ENCODE data around the gene FAM110A. TPM values are rescaled to one million over a fixed set of nuclear protein-coding genes. Genes with fewer than 3 reads are reported as not detected.
"Not testable (repeated sequence)": the region's sequence is repeated elsewhere in the genome, so short reads cannot be mapped to it uniquely, and the experiment has no call there.

The FAM110A gene
- total and polyA plus RNA-seq, 4 donors = 2.9 to 16.2 (median 10.0) TPM

- not testable (repeated sequence) for H3K27ac ChIP-seq (ENCODE audit: low read depth, low read length); H3K9me3 ChIP-seq (ENCODE audit: control insufficient read depth, insufficient read depth, low read length); H3K27me3 ChIP-seq (ENCODE audit: control insufficient read depth, insufficient read depth, low read length); DNase-seq (ENCODE audit: low read depth in 4 of 6, low spot score in 6 of 6); H3K36me3 ChIP-seq (ENCODE audit: control insufficient read depth, insufficient read depth, low read length); H3K4me1 ChIP-seq (ENCODE audit: control insufficient read depth, insufficient read depth, low read length); H3K4me3 ChIP-seq (ENCODE audit: low read depth, low read length)
- 92% methylated on average over 6 of the region's 13 CpGs for WGBS (ENCODE audit: insufficient coverage)
These were observed 21.6 kb upstream of the FAM110A start for GRCh38 chr20:811776-812434.

GRCh38 chr20:812435-812814, 21.1 kb upstream of the FAM110A start:
- no CpG with 5 or more reads among the region's 2 CpGs for WGBS (ENCODE audit: insufficient coverage)

GRCh38 chr20:813390-813789, 20.1 kb upstream of the FAM110A start:
- Histone ChIP-seq H3K4me3 (ENCODE audit: low read depth, low read length) (no peak overlapping the region), H3K27me3 (ENCODE audit: control insufficient read depth, insufficient read depth, low read length) (no peaks in the 10 kb centered on the region), H3K4me1 (ENCODE audit: control insufficient read depth, insufficient read depth, low read length) (no peaks in the 10 kb centered on the region), H3K36me3 (ENCODE audit: control insufficient read depth, insufficient read depth, low read length) (no peaks in the 10 kb centered on the region), H3K9me3 (ENCODE audit: control insufficient read depth, insufficient read depth, low read length) (no peaks in the 10 kb centered on the region), H3K27ac (ENCODE audit: low read depth, low read length) (no peak overlapping the region)
- WGBS (ENCODE audit: insufficient coverage) = 60% methylated on average over 3 of the region's 8 CpGs
- no peak for DNase-seq (ENCODE audit: low read depth in 4 of 6, low spot score in 6 of 6)

More at GRCh38 chr20:812435-812814, 21.1 kb upstream of the FAM110A start:
- not testable (repeated sequence) for H3K27me3 ChIP-seq (ENCODE audit: control insufficient read depth, insufficient read depth, low read length); H3K4me1 ChIP-seq (ENCODE audit: control insufficient read depth, insufficient read depth, low read length); DNase-seq (ENCODE audit: low read depth in 4 of 6, low spot score in 6 of 6); H3K27ac ChIP-seq (ENCODE audit: low read depth, low read length); H3K36me3 ChIP-seq (ENCODE audit: control insufficient read depth, insufficient read depth, low read length); H3K4me3 ChIP-seq (ENCODE audit: low read depth, low read length); H3K9me3 ChIP-seq (ENCODE audit: control insufficient read depth, insufficient read depth, low read length)

- H3K27ac ChIP-seq (ENCODE audit: low read depth, low read length) = no peak overlapping the region
- no peaks in the 10 kb centered on the region for H3K36me3 ChIP-seq (ENCODE audit: control insufficient read depth, insufficient read depth, low read length)
- 94% methylated on average over 10 of the region's 10 CpGs for WGBS (ENCODE audit: insufficient coverage)
- H3K4me1 ChIP-seq (ENCODE audit: control insufficient read depth, insufficient read depth, low read length) = no peaks in the 10 kb centered on the region
- H3K27me3 ChIP-seq (ENCODE audit: control insufficient read depth, insufficient read depth, low read length) = no peaks in the 10 kb centered on the region
- no peaks in the 10 kb centered on the region for H3K9me3 ChIP-seq (ENCODE audit: control insufficient read depth, insufficient read depth, low read length)
- H3K4me3 ChIP-seq (ENCODE audit: low read depth, low read length) = no peak overlapping the region
- DNase-seq (ENCODE audit: low read depth in 4 of 6, low spot score in 6 of 6) = no peak
These were observed 18.3 kb upstream of the FAM110A start for GRCh38 chr20:815226-815625.

GRCh38 chr20:815914-816606, 17.5 kb upstream of the FAM110A start:
- no peaks in the 10 kb centered on the region for H3K36me3 ChIP-seq (ENCODE audit: control insufficient read depth, insufficient read depth, low read length)
- WGBS (ENCODE audit: insufficient coverage) = 6% methylated on average over 7 of the region's 13 CpGs
- peak; percentile 62 to 93 (median 66) for DNase-seq (ENCODE audit: low read depth in 4 of 6, low spot score in 6 of 6)
- H3K4me3 ChIP-seq (ENCODE audit: low read depth, low read length) = no peak overlapping the region
- no peaks in the 10 kb centered on the region for H3K27me3 ChIP-seq (ENCODE audit: control insufficient read depth, insufficient read depth, low read length)
- H3K4me1 ChIP-seq (ENCODE audit: control insufficient read depth, insufficient read depth, low read length) = no peaks in the 10 kb centered on the region
- no peak overlapping the region for H3K27ac ChIP-seq (ENCODE audit: low read depth, low read length)
- no peaks in the 10 kb centered on the region for H3K9me3 ChIP-seq (ENCODE audit: control insufficient read depth, insufficient read depth, low read length)

GRCh38 chr20:818001-818664, 15.4 kb upstream of the FAM110A start:
- Histone ChIP-seq H3K4me1 (ENCODE audit: control insufficient read depth, insufficient read depth, low read length) (peaks cover 6% of the 10 kb centered on the region), H3K36me3 (ENCODE audit: control insufficient read depth, insufficient read depth, low read length) (no peaks in the 10 kb centered on the region), H3K9me3 (ENCODE audit: control insufficient read depth, insufficient read depth, low read length) (no peaks in the 10 kb centered on the region), H3K4me3 (ENCODE audit: low read depth, low read length) (no peak overlapping the region), H3K27me3 (ENCODE audit: control insufficient read depth, insufficient read depth, low read length) (no peaks in the 10 kb centered on the region), H3K27ac (ENCODE audit: low read depth, low read length) (no peak overlapping the region)
- DNase-seq (ENCODE audit: low read depth in 4 of 6, low spot score in 6 of 6) = no peak
- 96% methylated on average over 7 of the region's 17 CpGs for WGBS (ENCODE audit: insufficient coverage)

- H3K27me3 ChIP-seq (ENCODE audit: control insufficient read depth, insufficient read depth, low read length) = no peaks in the 10 kb centered on the region
- H3K4me3 ChIP-seq (ENCODE audit: low read depth, low read length) = no peak overlapping the region
- H3K36me3 ChIP-seq (ENCODE audit: control insufficient read depth, insufficient read depth, low read length) = no peaks in the 10 kb centered on the region
- peaks cover 7% of the 10 kb centered on the region for H3K4me1 ChIP-seq (ENCODE audit: control insufficient read depth, insufficient read depth, low read length)
- DNase-seq (ENCODE audit: low read depth in 4 of 6, low spot score in 6 of 6) = no peak
- 64% methylated on average over 8 of the region's 8 CpGs for WGBS (ENCODE audit: insufficient coverage)
- H3K27ac ChIP-seq (ENCODE audit: low read depth, low read length) = no peak overlapping the region
- H3K9me3 ChIP-seq (ENCODE audit: control insufficient read depth, insufficient read depth, low read length) = no peaks in the 10 kb centered on the region
These were observed 13.7 kb upstream of the FAM110A start for GRCh38 chr20:819680-820322.

- H3K4me3 ChIP-seq (ENCODE audit: low read depth, low read length) = no peak overlapping the region
- H3K27ac ChIP-seq (ENCODE audit: low read depth, low read length) = no peak overlapping the region
- DNase-seq (ENCODE audit: low read depth in 4 of 6, low spot score in 6 of 6) = no peak
- 73% methylated on average over 2 of the region's 3 CpGs for WGBS (ENCODE audit: insufficient coverage)
- H3K4me1 ChIP-seq (ENCODE audit: control insufficient read depth, insufficient read depth, low read length) = peaks cover 7% of the 10 kb centered on the region
- no peaks in the 10 kb centered on the region for H3K36me3 ChIP-seq (ENCODE audit: control insufficient read depth, insufficient read depth, low read length)
- no peaks in the 10 kb centered on the region for H3K27me3 ChIP-seq (ENCODE audit: control insufficient read depth, insufficient read depth, low read length)
- H3K9me3 ChIP-seq (ENCODE audit: control insufficient read depth, insufficient read depth, low read length) = no peaks in the 10 kb centered on the region
These were observed 13.1 kb upstream of the FAM110A start for GRCh38 chr20:820323-820953.

- H3K27me3 ChIP-seq (ENCODE audit: control insufficient read depth, insufficient read depth, low read length) = no peaks in the 10 kb centered on the region
- WGBS (ENCODE audit: insufficient coverage) = 82% methylated on average over 4 of the region's 6 CpGs
- peaks cover 7% of the 10 kb centered on the region for H3K4me1 ChIP-seq (ENCODE audit: control insufficient read depth, insufficient read depth, low read length)
- H3K27ac ChIP-seq (ENCODE audit: low read depth, low read length) = no peak overlapping the region
- H3K4me3 ChIP-seq (ENCODE audit: low read depth, low read length) = no peak overlapping the region
- no peak for DNase-seq (ENCODE audit: low read depth in 4 of 6, low spot score in 6 of 6)
- no peaks in the 10 kb centered on the region for H3K9me3 ChIP-seq (ENCODE audit: control insufficient read depth, insufficient read depth, low read length)
- no peaks in the 10 kb centered on the region for H3K36me3 ChIP-seq (ENCODE audit: control insufficient read depth, insufficient read depth, low read length)
These were observed 12.3 kb upstream of the FAM110A start for GRCh38 chr20:821046-821730.
